DMS114 treated with DMSO at 0.1 percent for 48 hours (cell line): ENCODE data around the gene KPNA6.
A peak's percentile ranks its signal among the peaks of the same experiment; 100 is the strongest.

Experiments used
- DNase-seq: peaks from one replicate; lab custom pipeline; 2025; ENCODE audit not compliant: unreplicated experiment; lab: John Stamatoyannopoulos, UW

The KPNA6 gene

DNA sequence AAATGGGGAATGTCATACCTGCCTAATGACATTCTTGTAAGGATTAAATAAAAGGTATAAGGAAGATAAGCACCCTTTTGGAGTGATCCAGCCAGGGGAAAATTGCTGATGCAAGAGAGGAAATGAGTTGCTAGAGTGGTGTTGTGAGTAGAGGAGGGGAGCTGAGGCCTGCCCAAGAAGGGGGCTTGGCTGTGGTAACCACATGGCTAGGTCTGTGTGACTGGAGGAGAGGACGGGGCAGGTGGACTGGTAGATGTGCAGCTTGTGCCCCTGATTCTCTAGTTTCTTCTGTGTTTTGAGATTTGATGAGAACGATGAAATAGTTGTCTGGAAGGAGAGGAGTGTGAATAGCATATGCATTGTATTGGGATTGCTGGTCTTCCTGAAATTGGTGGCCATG, 78.2 kb downstream of the KPNA6 start:
- no peak for DNase-seq

DNA sequence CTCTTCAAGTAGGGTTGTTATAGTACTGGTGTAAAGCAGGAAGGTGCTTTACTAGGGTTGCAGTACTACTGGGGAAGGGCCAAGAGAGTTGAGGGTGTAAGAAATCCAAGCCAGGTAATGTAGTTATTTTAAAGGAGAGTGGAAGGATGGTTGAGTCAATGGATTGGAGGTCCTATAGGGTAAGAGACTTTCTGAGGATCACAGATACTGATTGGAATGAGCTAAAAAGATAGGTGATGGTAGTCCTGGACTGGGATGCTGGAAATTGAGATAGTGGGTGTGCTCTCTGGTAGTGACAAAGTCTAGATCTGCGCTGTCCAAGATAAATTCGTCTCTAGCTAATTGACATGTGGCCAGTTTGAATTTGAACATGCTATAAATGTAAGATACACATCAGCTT, 78.6 kb downstream of the KPNA6 start:
- DNase-seq: no peak

DNA sequence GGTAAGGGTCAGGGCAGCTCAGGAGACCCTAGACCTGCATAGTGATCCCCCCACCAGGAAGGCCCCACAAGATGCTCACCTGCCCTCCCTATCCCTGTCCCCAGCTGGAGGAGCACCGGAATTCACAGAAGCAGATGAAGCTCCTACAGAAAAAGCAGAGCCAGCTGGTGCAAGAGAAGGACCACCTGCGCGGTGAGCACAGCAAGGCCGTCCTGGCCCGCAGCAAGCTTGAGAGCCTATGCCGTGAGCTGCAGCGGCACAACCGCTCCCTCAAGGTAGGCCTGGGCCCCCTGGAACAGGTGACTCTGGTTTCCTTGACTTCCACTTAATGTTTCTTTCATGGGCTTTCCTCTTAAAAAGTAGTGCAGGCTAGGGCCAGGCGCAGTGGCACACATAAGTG, 80.0 kb downstream of the KPNA6 start:
- DNase-seq: no peak

DNA sequence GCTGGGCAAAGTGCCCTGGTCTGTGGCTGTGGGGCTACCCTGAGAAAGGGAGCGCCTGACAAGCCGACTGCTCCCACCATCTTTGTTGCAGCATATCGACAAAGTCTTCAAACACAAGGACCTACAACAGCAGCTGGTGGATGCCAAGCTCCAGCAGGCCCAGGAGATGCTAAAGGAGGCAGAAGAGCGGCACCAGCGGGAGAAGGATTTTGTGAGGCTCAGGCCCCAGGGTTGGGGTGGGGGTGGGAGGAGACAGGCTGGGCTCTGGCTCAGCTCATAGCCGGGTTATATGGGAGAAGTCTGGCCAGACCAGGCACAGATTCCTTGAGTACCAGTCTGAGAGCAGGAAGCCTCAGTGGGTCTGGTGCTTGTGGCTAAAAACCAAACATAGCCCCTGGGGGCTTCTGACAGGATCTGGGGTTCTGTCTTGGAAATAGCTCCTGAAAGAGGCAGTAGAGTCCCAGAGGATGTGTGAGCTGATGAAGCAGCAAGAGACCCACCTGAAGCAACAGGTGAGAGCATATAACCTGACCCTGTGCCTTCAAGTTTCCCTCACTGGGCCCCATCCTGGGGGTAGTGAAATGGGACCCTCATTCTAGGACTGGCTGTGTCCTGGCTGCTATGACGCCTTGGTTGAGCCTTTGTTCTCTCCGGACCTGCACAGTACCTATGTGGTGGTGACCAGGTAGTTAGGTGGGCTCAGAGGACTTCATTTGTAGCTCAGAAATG, 84.5 kb downstream of the KPNA6 start:
- DNase-seq: no peak

DNA sequence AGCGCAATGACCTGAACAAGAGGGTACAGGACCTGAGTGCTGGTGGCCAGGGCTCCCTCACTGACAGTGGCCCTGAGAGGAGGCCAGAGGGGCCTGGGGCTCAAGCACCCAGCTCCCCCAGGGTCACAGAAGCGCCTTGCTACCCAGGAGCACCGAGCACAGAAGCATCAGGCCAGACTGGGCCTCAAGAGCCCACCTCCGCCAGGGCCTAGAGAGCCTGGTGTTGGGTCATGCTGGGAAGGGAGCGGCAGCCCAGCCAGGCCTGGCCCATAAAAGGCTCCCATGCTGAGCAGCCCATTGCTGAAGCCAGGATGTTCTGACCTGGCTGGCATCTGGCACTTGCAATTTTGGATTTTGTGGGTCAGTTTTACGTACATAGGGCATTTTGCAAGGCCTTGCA, 87.1 kb downstream of the KPNA6 start:
- no peak for DNase-seq

DNA sequence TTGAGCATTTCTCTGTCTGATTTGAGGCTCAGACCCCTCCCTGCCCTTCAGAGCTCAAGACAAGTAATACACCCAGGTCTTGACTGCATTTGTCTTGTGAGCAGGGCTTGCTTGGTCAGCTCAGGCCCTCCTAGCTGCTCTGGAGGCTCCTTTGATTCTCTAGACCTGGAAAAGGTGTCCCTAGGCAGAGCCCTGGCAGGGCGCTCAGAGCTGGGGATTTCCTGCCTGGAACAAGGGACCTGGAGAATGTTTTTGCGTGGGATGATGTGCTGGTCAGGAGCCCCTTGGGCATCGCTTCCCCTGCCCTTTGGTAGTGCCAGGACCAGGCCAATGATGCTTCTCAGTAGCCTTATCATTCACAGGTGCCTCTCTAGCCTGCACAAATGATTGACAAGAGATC, 87.7 kb downstream of the KPNA6 start:
- DNase-seq: no peak

DNA sequence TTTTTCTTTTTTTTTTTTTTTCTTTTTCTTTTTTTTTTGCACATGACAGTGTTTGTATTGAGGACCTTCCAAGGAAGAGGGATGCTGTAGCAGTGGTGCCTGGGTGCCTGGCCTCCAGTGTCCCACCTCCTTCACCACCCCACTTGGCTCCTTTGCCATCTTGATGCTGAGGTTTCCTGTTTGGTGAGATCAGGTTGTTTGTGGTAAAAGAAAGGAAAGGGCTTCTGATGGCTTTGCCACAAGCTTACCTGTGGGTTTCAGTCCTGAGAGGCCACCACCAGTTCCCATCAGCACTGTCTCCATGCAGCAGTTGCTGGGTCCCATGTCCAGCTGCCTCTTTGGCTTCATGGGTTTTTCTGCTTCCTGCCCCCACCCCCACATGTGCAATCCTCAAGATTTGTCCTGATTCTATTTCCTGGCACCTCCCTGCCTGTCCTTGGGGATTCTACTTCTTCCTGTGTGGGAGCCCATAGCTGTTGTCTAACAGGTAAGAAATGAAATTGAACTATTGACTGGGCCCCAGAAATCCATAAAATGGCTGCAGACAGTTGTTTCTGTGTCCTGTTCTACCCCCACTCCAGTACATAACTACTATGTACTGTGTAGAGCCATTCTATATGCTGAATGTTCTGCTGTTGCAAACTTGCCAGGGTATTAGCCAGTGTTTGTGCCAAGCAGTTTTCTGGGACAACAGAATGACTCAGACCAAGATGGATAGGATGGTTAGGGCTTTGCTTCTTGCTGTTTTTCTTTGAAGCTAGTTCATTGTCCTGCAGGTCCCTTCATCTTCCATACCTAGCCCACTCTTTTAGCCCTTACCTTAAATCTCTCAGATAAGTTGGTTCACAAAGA, 88.3 kb downstream of the KPNA6 start:
- no peak for DNase-seq

DNA sequence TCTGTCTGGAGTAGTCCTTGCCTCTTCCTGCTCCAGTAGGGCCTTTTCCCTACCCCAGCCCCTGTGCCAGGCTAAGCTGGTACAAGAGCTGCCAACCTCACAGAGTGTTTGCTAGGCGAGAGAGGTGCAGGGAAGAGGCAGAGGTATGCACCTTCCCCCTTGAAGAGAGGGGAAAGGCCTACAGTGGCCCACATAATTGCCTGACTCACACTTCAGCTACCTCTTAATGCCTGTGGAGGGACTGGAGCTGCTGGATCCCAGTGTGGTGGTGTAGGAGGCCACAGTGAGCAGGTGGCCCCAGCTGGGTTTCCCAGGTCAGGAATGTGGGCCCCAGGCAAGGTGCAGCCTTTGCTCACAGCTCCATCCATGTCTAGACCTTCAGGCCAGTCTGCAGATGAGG, 89.2 kb downstream of the KPNA6 start:
- DNase-seq: no peak

DNA sequence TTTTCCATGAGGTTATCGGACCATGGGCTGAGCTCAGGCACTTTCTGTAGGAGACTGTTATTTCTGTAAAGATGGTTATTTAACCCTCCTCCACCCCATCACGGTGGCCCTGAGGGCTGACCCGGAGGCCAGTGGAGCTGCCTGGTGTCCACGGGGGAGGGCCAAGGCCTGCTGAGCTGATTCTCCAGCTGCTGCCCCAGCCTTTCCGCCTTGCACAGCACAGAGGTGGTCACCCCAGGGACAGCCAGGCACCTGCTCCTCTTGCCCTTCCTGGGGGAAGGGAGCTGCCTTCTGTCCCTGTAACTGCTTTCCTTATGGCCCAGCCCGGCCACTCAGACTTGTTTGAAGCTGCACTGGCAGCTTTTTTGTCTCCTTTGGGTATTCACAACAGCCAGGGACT, 90.0 kb downstream of the KPNA6 start:
- DNase-seq: no peak

DNA sequence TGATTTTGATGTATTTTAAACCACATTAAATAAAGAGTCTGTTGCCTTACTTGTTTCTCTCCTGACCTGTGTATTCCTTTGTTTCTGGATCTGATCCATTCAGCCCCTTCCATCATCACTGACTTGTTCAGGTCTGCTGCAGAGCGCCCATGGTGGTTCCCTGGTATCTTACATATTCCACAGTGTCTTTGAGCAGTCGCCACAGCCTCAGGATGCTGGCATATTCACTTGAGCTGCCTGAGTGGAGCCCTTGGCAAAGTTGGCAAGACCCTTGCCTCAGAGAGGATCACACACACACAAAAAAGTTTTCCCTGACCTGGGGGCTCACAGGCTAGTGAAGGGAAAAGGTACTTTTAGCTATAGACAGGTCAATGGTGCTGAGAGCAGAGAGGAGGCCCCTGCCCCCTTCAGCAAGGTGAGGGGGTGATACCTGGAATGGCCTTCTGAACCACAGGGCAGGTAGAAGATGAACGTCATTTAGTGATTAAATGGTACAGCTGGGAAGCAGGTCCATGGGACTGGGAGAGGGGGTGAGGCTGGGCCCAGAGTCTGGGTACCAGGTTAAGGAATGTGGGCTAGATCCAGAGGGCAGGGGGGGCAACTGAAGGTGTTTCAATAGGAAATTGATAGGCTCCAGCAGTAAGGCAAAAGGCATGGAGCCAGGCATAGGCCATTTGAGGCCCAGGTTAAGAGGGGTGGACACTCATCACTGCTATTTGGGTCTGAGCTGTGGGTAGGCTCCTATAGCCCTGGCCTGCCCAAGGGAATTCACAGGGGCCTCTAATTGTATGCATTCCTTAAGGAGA, 90.6 kb downstream of the KPNA6 start:
- no peak for DNase-seq

DNA sequence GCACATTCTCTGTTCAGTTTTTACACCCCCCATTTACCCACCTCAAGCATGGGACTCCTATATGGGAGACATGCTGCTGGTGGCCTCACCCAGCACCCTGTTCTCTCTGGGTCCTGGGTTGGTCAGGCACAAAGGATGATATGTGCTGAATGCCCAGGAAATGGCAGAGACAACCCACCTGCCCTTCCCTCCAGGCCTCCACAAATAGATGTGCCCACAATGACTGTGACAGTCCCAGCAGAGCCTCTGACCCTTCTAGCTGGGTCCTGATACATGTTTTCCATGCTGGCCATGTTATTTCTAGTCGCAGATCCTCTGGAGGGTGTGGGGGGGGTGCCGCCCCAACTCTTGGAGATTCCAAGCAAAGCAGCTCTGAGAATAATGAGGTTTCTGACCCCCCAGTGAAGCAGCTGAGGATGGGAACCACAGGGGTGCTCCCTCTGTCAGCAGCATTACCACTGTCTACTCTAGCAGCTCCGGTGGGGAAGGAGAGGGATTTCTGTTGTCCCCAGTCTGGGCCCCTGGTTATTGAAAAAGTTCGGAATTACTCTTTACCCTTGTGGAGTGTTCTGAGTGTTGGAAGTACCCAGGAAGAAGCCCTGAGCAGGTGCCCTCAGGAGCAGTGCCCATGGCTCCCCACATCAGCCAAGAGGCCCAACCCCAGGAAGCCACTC, 91.3 kb downstream of the KPNA6 start:
- no peak for DNase-seq

DNA sequence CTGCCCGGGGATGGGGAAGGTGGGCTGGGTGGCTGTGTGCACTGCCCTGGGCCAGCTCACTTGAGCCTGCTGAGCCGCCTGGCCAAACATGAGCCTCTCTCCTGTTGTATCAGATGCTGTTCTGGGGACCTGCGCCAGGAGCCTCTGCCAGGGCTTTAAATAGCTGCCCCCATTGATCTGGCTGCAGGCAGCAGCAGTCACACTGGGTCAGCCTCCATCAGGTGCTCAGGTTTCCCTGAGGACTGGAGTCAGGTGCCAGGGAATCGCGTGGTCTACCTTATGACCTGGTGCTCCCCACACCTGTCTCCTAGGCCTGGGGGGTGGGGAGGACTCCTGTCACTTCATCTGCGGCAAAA, 91.8 kb downstream of the KPNA6 start:
- no peak for DNase-seq

DNA sequence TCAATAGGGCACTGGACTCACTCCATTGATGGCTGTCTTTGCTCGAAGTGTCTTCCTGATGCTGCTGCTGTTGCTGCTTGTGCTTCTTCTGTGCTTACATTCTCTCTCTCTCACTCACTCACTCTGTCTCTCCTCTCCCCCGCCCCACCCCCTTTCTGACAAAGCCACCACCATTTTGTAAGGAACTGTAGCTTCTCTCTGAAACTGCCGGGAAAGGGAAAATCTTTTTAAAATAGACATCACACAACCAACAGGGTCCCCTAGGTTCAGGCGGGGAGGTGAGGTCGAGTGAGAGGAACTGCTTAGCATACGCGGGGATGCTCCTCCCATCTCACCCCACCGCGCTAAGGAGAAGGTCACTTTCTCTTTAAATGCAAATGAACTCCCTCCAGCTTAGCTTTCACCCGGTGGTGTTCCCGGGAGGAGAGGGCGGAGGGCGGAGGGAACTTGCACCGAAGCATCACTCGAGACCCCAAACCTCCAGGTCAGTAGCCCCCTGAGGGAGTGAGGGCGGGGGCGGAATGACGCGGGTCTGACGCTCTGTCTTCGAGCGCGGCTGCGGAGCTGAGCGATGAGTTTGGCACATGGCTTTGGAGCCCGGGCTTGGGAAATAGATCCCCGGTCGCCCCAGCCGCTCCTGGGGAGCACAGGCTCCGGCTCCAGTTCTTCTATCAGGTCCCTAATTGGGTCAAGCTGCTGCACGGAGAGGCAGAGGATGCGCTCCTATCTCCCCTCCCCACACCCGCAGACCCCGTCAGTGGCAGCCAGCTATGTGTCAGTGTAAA, 92.6 kb downstream of the KPNA6 start, which contains the start of gene CCDC28B:
Gene CCDC28B (plus strand): TSS at position 370 of the 785 bp plus-strand sequence. CDS start 1,341 bp downstream, outside the sequence.
- peak; percentile 55 for DNase-seq

DNA sequence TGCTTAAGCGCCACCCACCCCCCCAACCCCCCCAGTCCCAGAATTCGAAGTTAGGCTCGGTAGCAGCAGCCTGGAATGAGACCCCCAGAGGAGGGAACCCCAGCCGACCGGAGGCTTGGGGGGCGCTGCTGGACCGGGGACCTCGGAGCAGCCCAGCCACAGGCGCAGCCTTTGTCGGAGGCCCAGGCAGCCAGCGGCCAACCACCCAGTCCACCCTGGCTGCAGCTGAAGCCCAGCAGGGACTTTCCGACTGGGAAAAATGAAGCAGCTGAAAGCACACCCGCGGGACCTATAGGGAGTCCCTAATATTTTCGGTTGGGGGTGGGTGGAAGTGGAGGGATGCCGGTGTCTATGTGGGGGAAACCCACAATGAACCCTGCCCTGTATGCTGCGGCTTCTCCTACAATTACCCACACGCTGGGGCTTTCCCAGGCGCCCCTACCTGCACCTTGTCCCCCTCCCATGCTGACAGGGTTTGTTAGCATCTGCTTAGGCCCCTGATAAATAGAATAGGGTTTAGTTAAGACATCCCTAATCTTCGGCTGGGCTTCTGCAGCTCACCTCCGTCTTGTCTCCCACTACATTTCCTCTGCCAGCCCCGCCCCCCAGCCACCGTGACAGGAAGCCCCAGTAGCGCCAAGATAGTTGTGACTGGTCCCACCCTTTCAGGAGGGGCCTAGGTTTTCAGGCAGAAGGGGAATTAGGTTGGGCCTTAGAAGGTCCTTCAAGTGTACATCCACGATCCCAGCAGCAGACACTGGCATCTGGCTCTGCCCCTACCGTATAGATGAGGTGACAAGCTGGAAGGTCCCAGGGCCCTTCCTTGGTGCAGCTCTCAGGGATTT, 93.4 kb downstream of the KPNA6 start:
- no peak for DNase-seq

DNA sequence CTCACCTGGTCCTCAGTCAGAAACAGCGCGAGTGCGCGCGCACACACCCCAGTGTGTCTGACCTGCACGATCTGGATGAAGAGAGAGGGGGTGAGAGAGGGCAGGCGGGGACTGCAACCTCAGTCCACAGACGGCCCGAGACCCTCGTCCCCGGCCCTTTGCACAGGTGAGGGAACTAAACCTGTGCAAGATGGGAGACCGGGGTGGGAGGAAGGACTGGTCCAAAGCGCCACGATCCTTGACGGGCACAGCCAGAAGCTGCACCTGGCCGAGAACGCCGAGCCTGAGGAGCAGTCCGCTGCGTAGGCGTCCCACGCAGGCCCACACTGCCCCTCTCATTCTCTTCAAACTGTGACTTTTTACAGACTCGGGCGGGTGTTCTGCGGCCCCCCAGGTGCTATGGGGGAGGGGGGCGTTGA, 97.1 kb downstream of the KPNA6 start:
- DNase-seq: no peak

DNA sequence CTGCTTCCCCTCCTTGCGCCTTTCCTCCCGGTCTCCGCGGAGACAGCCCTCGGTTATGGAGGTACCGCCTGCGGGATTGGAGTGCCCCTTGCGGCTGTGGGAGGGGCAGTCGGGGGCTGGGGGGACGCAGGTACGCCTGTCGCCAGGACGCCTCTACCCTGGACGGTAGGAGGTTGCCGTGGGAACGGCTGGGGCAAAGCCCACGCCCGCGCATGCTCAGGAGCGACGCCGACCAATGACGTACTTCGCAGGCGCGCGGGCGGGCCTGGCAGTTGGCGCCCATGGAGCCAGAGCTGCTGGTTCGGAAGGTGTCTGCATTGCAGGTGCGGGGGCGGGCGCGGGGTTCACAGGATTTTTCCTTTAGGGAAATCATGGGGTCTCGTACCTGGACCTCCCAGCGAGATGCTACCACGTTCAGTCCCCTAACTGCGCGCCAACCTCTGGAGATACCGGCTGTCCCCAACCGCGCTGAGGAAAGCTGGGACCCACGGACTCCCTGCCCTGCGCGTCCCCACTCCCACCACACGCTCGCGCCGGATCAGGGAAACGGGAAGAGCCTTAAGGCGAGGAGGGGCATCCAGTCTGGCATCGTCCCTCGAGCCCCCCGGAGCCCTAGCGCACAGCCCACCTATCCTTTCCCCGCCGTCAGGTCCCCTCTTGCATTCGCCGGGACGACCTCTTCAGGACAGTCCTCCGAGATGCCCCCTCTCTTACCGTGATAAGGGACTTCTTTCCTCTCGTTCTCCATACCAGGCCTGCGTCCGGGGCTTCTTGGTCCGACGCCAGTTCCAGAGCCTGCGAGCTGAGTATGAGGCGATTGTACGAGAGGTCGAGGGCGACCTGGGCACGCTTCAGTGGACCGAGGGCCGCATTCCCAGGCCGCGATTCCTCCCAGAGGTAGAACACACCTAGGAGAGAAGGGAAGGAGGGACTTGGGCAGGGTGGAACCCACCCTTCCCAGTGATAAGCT, 97.8 kb downstream of the KPNA6 start, which contains the start of gene IQCC:
Gene IQCC (plus strand): TSS at position 271 of the 970 bp plus-strand sequence. CDS start 11 bp downstream, at position 282.
- peak; percentile 59 for DNase-seq

DNA sequence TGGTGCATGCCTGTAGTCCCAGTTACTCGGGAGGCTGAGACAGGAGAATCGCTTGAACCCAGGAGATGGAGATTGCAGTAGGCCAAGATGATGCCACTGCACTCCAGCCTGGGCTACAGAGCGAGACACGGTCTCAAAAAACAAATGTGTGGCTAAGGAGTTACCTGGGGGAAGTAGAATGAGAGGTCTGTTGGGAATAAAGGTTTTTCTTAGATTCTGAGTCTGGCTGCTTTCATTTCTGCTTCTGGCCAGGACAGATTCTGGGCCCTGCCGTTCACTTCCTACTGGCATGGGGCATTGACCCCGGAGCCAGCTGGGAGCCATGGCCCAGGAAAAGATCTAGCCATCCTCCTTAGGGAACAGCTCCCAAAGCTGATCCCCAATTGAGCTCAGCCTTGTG, 100.6 kb downstream of the KPNA6 start:
- no peak for DNase-seq

DNA sequence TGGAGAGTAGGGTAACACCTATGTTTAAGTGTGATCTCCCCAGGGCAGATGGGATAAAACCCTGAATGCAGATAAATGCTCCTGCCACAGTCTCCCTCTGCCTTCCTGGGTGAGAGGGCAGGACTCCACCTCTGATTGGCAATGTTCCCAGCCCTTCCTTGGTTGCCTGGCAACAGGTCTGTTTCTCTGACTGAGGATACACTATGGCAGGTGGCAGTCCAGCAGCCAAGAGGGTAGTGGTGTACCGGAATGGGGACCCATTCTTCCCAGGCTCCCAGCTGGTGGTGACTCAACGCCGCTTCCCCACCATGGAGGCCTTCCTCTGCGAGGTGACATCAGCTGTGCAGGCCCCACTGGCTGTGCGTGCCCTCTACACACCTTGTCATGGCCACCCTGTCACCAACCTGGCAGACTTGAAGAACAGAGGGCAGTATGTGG, 101.1 kb downstream of the KPNA6 start, which contains the start of gene DCDC2B:
Gene DCDC2B (plus strand): TSS at position 199 of the 438 bp plus-strand sequence. CDS start 5 bp downstream, at position 204.
- DNase-seq: no peak
